K562 (cell line): ENCODE results near the gene GSPT2. TPM values are rescaled to one million over a fixed set of nuclear protein-coding genes. Genes with fewer than 3 reads are reported as not detected.

Experiments used
- ATAC-seq: fragments of 200-7000 bp; cut with Tn5 transposase; 3 replicates; pipeline ENCODE4 v1.9.1; 2020; ENCODE audit warnings: moderate library complexity
- BruUV-seq: library from RNA; stranded (reverse); fragments of 400-500 nt; replicated peaks from 2 replicates; lab custom pipeline; 2021; lab: Mats Ljungman, UMichigan
- CTCF ChIA-PET: fragments of 300-600 bp; formaldehyde crosslinking; extraction: SDS; loops from one replicate; lab custom pipeline; 2021; ENCODE audit warnings: low intra/inter-chr PET ratio; lab: Yijun Ruan, JAX
- POLR2A ChIA-PET: fragments of 300-600, 350-650 bp; sonication (Branson Sonifier 250); formaldehyde crosslinking; extraction: SDS; loops from one replicate; lab custom pipeline; 2021; ENCODE audit warnings: antibody characterized with exemption, inconsistent platforms; lab: Yijun Ruan, JAX
- DNase-seq, 4 experiments: peaks; one replicate each; pipeline versions ENCODE4 v3.0.0 to v3.0.0-alpha.2; 2011 to 2018; ENCODE audit warnings: low spot score in 3 of 4, mixed read lengths in 3 of 4; ENCODE audit errors: extremely low read depth in 1 of 4
- FAIRE-seq: peaks from 2 replicates; lab custom pipeline; 2011; peaks lifted over from hg19 to GRCh38; lab: Jason Lieb, UNC
- H2AFZ ChIP-seq: 2 replicates; pipeline ENCODE4 v1.6.0; 2011; ENCODE audit warnings: low read depth, low read length, control low read depth, inconsistent platforms
- H3K27ac ChIP-seq: fragments of 200-600 bp; 3 replicates; pipeline ENCODE4 v1.8.0; 2011; ENCODE audit warnings: low read depth, mild to moderate bottlenecking, control low read depth, inconsistent platforms, low read length, moderate library complexity, mixed read lengths; ENCODE audit errors: extremely low read depth
- H3K27me3 ChIP-seq, 2 experiments: fragments of 300-600 bp in 1 of 2; 2 replicates in 1 of 2; 3 replicates in 1 of 2; pipeline versions ENCODE4 v1.6.0 to v1.8.0; 2011; ENCODE audit warnings: inconsistent platforms in 2 of 2, low read length in 2 of 2, mild to moderate bottlenecking in 1 of 2, mixed read lengths in 1 of 2, moderate library complexity in 1 of 2; ENCODE audit not compliant: control insufficient read depth in 2 of 2, insufficient read depth in 2 of 2
- H3K36me3 ChIP-seq: fragments of 300-600 bp; 3 replicates; pipeline ENCODE4 v1.8.0; 2011; ENCODE audit warnings: mild to moderate bottlenecking, low read length, inconsistent platforms; ENCODE audit not compliant: control insufficient read depth, insufficient read depth
- H3K4me1 ChIP-seq, 2 experiments: fragments of 200-600 bp in 1 of 2; replicated peaks in 1 of 2; 2 replicates in 1 of 2; 3 replicates in 1 of 2; pipeline versions ENCODE4 v1.5.1 to v1.8.0; 2011; ENCODE audit warnings: inconsistent platforms in 2 of 2, low read length in 2 of 2, mild to moderate bottlenecking in 1 of 2, mixed read lengths in 1 of 2, moderate library complexity in 1 of 2; ENCODE audit not compliant: control insufficient read depth in 2 of 2, insufficient read depth in 2 of 2
- H3K4me2 ChIP-seq: 2 replicates; pipeline ENCODE4 v1.6.1; 2011; ENCODE audit warnings: low read length, control low read depth, inconsistent platforms, mixed read lengths; ENCODE audit not compliant: insufficient read depth
- H3K4me3 ChIP-seq: fragments of 200-600 bp; sonication (generic), shearing (Covaris generic); 2 replicates; pipeline ENCODE4 v1.5.1; 2016; ENCODE audit warnings: control low read depth, inconsistent platforms
- H3K79me2 ChIP-seq: fragments of 200-600 bp; 3 replicates; pipeline ENCODE4 v1.8.0; 2011; ENCODE audit warnings: low read length, inconsistent platforms; ENCODE audit not compliant: control insufficient read depth, insufficient read depth
- H3K9ac ChIP-seq, 2 experiments: 2 replicates each; pipeline versions ENCODE4 v1.6.0 to v1.6.1; 2011; ENCODE audit warnings: low read depth in 2 of 2, low read length in 2 of 2, control low read depth in 1 of 2, inconsistent platforms in 1 of 2, mild to moderate bottlenecking in 1 of 2, mixed read lengths in 1 of 2; ENCODE audit not compliant: insufficient read depth in 1 of 2
- H3K9me1 ChIP-seq: one replicate; pipeline ENCODE4 v1.6.0; 2011; ENCODE audit warnings: inconsistent platforms, mild to moderate bottlenecking, low read length, moderate library complexity; ENCODE audit not compliant: control insufficient read depth, insufficient read depth
- H3K9me3 ChIP-seq: replicated peaks from 2 replicates; pipeline ENCODE4 v1.5.1; 2011; ENCODE audit warnings: low read depth, low read length, inconsistent platforms; ENCODE audit not compliant: control insufficient read depth, insufficient read depth
- H4K20me1 ChIP-seq: replicated peaks from 2 replicates; pipeline ENCODE4 v1.6.1; 2011; ENCODE audit warnings: low read length, inconsistent platforms, mixed read lengths; ENCODE audit not compliant: control insufficient read depth, insufficient read depth
- CBX5 ChIP-seq: IDR thresholded peaks from 2 replicates; pipeline ENCODE4 v1.6.1; 2014; ENCODE audit warnings: low read depth, borderline replicate concordance
- CHD4 ChIP-seq: fragments of 200-600 bp; sonication (generic); IDR thresholded peaks from 3 replicates; pipeline ENCODE4 v1.6.1; 2012; ENCODE audit warnings: low read depth, mild to moderate bottlenecking, mixed read lengths, low read length, inconsistent platforms; ENCODE audit not compliant: insufficient read depth, insufficient replicate concordance, poor library complexity, severe bottlenecking
- CTCFL ChIP-seq: IDR thresholded peaks from 2 replicates; pipeline ENCODE4 v1.6.1; 2011; ENCODE audit warnings: borderline replicate concordance, low read depth, mild to moderate bottlenecking, moderate library complexity, low read length; ENCODE audit not compliant: insufficient read depth, poor library complexity, severe bottlenecking
- FUS ChIP-seq: fragments of 200-400 bp; formaldehyde crosslinking; optimal IDR thresholded peaks from 2 replicates; pipeline ENCODE3; 2017; ENCODE audit warnings: low read depth, low read length
- GABPA ChIP-seq: fragments of 200-800 bp; sonication (Bioruptor generic); conservative IDR thresholded peaks from 2 replicates; pipeline ENCODE4 v1.6.1; 2016; ENCODE audit warnings: low read depth, missing genetic modification characterization, missing compliant biosample characterization
- ILK ChIP-seq: fragments of 450-650 bp; IDR thresholded peaks from 2 replicates; pipeline ENCODE4 v1.6.1; 2016; ENCODE audit warnings: missing genetic modification characterization, low read depth, mild to moderate bottlenecking, missing compliant biosample characterization, moderate library complexity, borderline replicate concordance
- NFYB ChIP-seq: IDR thresholded peaks from 2 replicates; pipeline ENCODE4 v1.6.1; 2011; ENCODE audit warnings: mild to moderate bottlenecking, moderate library complexity; ENCODE audit not compliant: insufficient read length; ENCODE audit errors: extremely low read depth
- RERE ChIP-seq: sonication (generic); formaldehyde crosslinking; IDR thresholded peaks from 2 replicates; pipeline ENCODE4 v1.8.0; 2023; ENCODE audit warnings: missing genetic modification reagents, mild to moderate bottlenecking, borderline replicate concordance
- RNF2 ChIP-seq: sonication (generic); IDR thresholded peaks from 2 replicates; pipeline ENCODE4 v1.6.1; 2016
- in situ Hi-C: fragments of 300-500 bp; cut with MboI; formaldehyde crosslinking; loops from 4 replicates; pipeline ENCODE4 v1.15.0; 2018; ENCODE audit warnings: inconsistent platforms, mixed read lengths
- intact Hi-C: fragments of 100-400 bp; cut with micrococcal nuclease; formaldehyde crosslinking; loops from 2 replicates; pipeline ENCODE4 v1.14.2; 2022
- polyA plus RNA-seq, 8 experiments: library from polyadenylated mRNA; depleted of rRNA in 4 of 8; stranded (reverse) in 5 of 8; unstranded in 3 of 8; fragments of >200 nt; fragmentation: Nextera tagmentation in 2 of 8; fragmentation: Illumina TruSeq in 1 of 8; extraction: Ambion mirVana in 2 of 8; extraction: Trizol in 1 of 8; gene quantifications; 2 replicates each; pipeline versions ENCODE4 v1.2.1 to v1.2.3, GENCODE V29; 2011 to 2014; ENCODE audit warnings: inconsistent platforms in 1 of 8, missing spikeins in 1 of 8
- total RNA-seq, 7 experiments: library from RNA; depleted of rRNA in 6 of 7; stranded (reverse); fragments of >200 nt in 6 of 7; fragmentation: Illumina TruSeq in 2 of 7; extraction: Trizol in 2 of 7; gene quantifications; 2 replicates each; pipeline versions ENCODE4 v1.2.1 to v1.2.3, GENCODE V29; 2011 to 2021; ENCODE audit warnings: low replicate concordance in 1 of 7
- TF ChIP-seq, protein P1 (sequence below): fragments of 450-650 bp; IDR thresholded peaks from 2 replicates; pipeline ENCODE4 v1.6.1; 2016

Gene GSPT2
- total and polyA plus RNA-seq, 9 of the 15 experiments (the other 6 are each of a cell fraction or from before 2014, with no cell fraction given): 0.93 to 4.2 (median 3.4) TPM

DNA sequence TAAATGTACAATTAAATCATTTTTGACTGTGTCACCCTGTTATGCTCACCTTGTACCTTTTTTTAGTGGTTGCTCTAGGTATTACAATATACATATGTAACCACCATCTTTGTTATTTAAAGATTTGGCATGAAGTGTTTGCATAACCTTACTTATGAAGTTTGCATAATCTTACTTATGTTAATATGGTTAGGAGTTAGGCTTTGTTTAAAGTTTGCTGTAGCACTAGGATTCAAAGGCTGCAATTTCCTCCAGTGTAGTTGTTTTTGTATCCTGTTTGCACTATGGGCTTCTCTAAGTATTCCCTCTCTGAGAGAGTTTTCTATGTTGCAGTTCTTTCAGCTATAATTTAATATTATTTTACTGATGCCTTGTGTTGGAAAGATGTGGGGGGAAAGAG, 15.0 kb upstream of the GSPT2 start:
- no TSS peak for BruUV-seq
- CTCF ChIA-PET: no interaction called here
- H3K4me2 ChIP-seq: no peak overlapping the region
- H3K27me3 ChIP-seq: no peaks in the 10 kb centered on the region; a peak in 1 of 5 replicates
- intact Hi-C loops: no loop called here
- no peak for FAIRE-seq
- H3K9ac ChIP-seq: no peak overlapping the region
- in situ Hi-C loops: no loop called here
- no peak overlapping the region for H3K4me3 ChIP-seq
- no peaks in the 10 kb centered on the region for H3K36me3 ChIP-seq
- H3K4me1 ChIP-seq: no peaks in the 10 kb centered on the region
- H3K9me1 ChIP-seq: no peaks in the 10 kb centered on the region
- POLR2A ChIA-PET: no interaction called here
- no peak overlapping the region for H3K27ac ChIP-seq
- no peaks in the 10 kb centered on the region for H3K9me3 ChIP-seq
- H3K79me2 ChIP-seq: no peaks in the 10 kb centered on the region
- H2AFZ ChIP-seq: no peak overlapping the region
- no peak for DNase-seq
- no peak for ATAC-seq
- no peaks in the 10 kb centered on the region for H4K20me1 ChIP-seq
- TF ChIP-seq, protein P1, sequence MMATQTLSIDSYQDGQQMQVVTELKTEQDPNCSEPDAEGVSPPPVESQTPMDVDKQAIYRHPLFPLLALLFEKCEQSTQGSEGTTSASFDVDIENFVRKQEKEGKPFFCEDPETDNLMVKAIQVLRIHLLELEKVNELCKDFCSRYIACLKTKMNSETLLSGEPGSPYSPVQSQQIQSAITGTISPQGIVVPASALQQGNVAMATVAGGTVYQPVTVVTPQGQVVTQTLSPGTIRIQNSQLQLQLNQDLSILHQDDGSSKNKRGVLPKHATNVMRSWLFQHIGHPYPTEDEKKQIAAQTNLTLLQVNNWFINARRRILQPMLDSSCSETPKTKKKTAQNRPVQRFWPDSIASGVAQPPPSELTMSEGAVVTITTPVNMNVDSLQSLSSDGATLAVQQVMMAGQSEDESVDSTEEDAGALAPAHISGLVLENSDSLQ: no peak
- TF ChIP-seq RNF2 (no peak), RERE (no peak), CBX5 (no peak), NFYB (no peak), ILK (tag) (no peak), FUS (no peak), CTCFL (no peak), GABPA (tag) (no peak), CHD4 (no peak)
